SK-N-SH (cell line): ENCODE results near the gene CD74. TPM values are rescaled to one million over a fixed set of nuclear protein-coding genes. Genes with fewer than 3 reads are reported as not detected.

Experiments used
- CTCF ChIA-PET: fragments of 300-600, 350-600 bp; formaldehyde crosslinking; extraction: SDS; loops from one replicate; lab custom pipeline; 2021; lab: Yijun Ruan, JAX
- POLR2A ChIA-PET: fragments of 350-600 bp; sonication (Branson Sonifier 250); formaldehyde crosslinking; extraction: SDS; loops from one replicate; lab custom pipeline; 2020; ENCODE audit warnings: antibody characterized with exemption, inconsistent platforms; lab: Yijun Ruan, JAX
- DNase-seq: peaks from one replicate; pipeline ENCODE4 v3.0.0; 2012
- H2AFZ ChIP-seq: fragments of 200-600 bp; sonication (generic); 2 replicates; pipeline ENCODE4 v1.8.1; 2016; ENCODE audit warnings: antibody characterized with exemption, mild to moderate bottlenecking, low read depth
- H3F3A ChIP-seq: fragments of 200-600 bp; sonication (generic); replicated peaks from 2 replicates; pipeline ENCODE3; 2016; ENCODE audit warnings: antibody characterized with exemption, mild to moderate bottlenecking; ENCODE audit not compliant: insufficient read depth
- H3K27ac ChIP-seq, 2 experiments: fragments of 200-500 bp in 1 of 2; fragments of 200-600 bp in 1 of 2; sonication (Bioruptor generic) in 1 of 2; sonication (generic), shearing (Covaris generic) in 1 of 2; 2 replicates each; pipeline versions ENCODE4 v1.5.1 to v1.6.1; 2014 to 2016; ENCODE audit warnings: low read depth in 2 of 2, inconsistent platforms in 1 of 2, low read length in 1 of 2, mild to moderate bottlenecking in 1 of 2, mixed read lengths in 1 of 2
- H3K27me3 ChIP-seq: fragments of 200-600 bp; sonication (generic), shearing (Covaris generic); 2 replicates; pipeline ENCODE4 v1.6.1; 2016; ENCODE audit warnings: mixed run types; ENCODE audit not compliant: insufficient read depth
- H3K36me3 ChIP-seq, 2 experiments: fragments of 200-500 bp in 1 of 2; fragments of 200-600 bp in 1 of 2; sonication (Bioruptor generic) in 1 of 2; sonication (generic) in 1 of 2; replicated peaks in 1 of 2; 2 replicates each; pipeline versions ENCODE3 to v1.5.1; 2014 to 2016; ENCODE audit warnings: low read length in 1 of 2, mild to moderate bottlenecking in 1 of 2; ENCODE audit not compliant: insufficient read depth in 2 of 2, control insufficient read depth in 1 of 2
- H3K4me1 ChIP-seq, 2 experiments: fragments of 200-500 bp in 1 of 2; fragments of 200-600 bp in 1 of 2; sonication (Bioruptor generic) in 1 of 2; sonication (generic), shearing (Covaris generic) in 1 of 2; 2 replicates each; pipeline versions ENCODE4 v1.5.1 to v1.6.1; 2014 to 2016; ENCODE audit warnings: low read depth in 1 of 2, low read length in 1 of 2, mixed run types in 1 of 2; ENCODE audit not compliant: insufficient read depth in 2 of 2, control insufficient read depth in 1 of 2
- H3K4me2 ChIP-seq: fragments of 200-600 bp; sonication (generic), shearing (Covaris generic); 2 replicates; pipeline ENCODE4 v1.6.1; 2017; ENCODE audit warnings: mixed run types
- H3K4me3 ChIP-seq, 2 experiments: fragments of 200-500 bp in 1 of 2; fragments of 200-600 bp in 1 of 2; sonication (Bioruptor generic) in 1 of 2; sonication (generic), shearing (Covaris generic) in 1 of 2; 2 replicates each; pipeline versions ENCODE4 v1.5.1 to v1.8.1; 2014 to 2016; ENCODE audit warnings: low read depth in 2 of 2, inconsistent platforms in 1 of 2, low read length in 1 of 2, mild to moderate bottlenecking in 1 of 2, mixed read lengths in 1 of 2, moderate library complexity in 1 of 2
- H3K79me2 ChIP-seq: fragments of 200-600 bp; sonication (generic); 2 replicates; pipeline ENCODE4 v1.8.1; 2017; ENCODE audit warnings: mild to moderate bottlenecking; ENCODE audit not compliant: insufficient read depth
- H3K9ac ChIP-seq: fragments of 200-600 bp; sonication (generic); 2 replicates; pipeline ENCODE4 v1.6.1; 2017; ENCODE audit warnings: mixed run types
- H3K9me2 ChIP-seq: fragments of 200-600 bp; sonication (generic); 2 replicates; pipeline ENCODE4 v1.6.1; 2017; ENCODE audit warnings: mixed run types
- H3K9me3 ChIP-seq: fragments of 200-600 bp; sonication (generic); 2 replicates; pipeline ENCODE4 v1.6.1; 2017; ENCODE audit warnings: mixed run types, mild to moderate bottlenecking, moderate library complexity
- H4K20me1 ChIP-seq: fragments of 200-600 bp; sonication (generic); 2 replicates; pipeline ENCODE4 v1.6.1; 2017; ENCODE audit warnings: mild to moderate bottlenecking, mixed run types; ENCODE audit not compliant: insufficient read depth
- EP300 ChIP-seq, 2 experiments: IDR thresholded peaks; 2 replicates each; pipeline versions ENCODE4 v1.4.0 to v1.6.1; 2012; ENCODE audit warnings: borderline replicate concordance in 1 of 2, low read depth in 1 of 2, low read length in 1 of 2
- EZH2phosphoT487 ChIP-seq: fragments of 200-600 bp; sonication (generic); IDR thresholded peaks from 2 replicates; pipeline ENCODE4 v1.6.1; 2017; ENCODE audit warnings: low read depth, mixed run types, mild to moderate bottlenecking, antibody characterized with exemption, moderate library complexity, borderline replicate concordance
- FOXJ3 ChIP-seq: sonication (generic); formaldehyde crosslinking; IDR thresholded peaks from 2 replicates; pipeline ENCODE4 v1.5.1; 2020; ENCODE audit warnings: mild to moderate bottlenecking, missing genetic modification reagents
- FOXM1 ChIP-seq: IDR thresholded peaks from 2 replicates; pipeline ENCODE4 v1.4.0; 2012; ENCODE audit warnings: low read depth, mild to moderate bottlenecking
- GABPA ChIP-seq: IDR thresholded peaks from 2 replicates; pipeline ENCODE4 v1.4.0; 2012; ENCODE audit warnings: low read depth, mild to moderate bottlenecking
- GATA2 ChIP-seq: sonication (generic); formaldehyde crosslinking; IDR thresholded peaks from 2 replicates; pipeline ENCODE4 v1.5.0; 2020; ENCODE audit warnings: mild to moderate bottlenecking, missing genetic modification reagents
- JUND ChIP-seq: IDR thresholded peaks from 2 replicates; pipeline ENCODE4 v1.4.0; 2012
- NFIC ChIP-seq: IDR thresholded peaks from 2 replicates; pipeline ENCODE4 v1.4.0; 2012; ENCODE audit warnings: borderline replicate concordance
- NRF1 ChIP-seq: IDR thresholded peaks from 2 replicates; pipeline ENCODE4 v1.6.1; 2012; ENCODE audit warnings: low read depth, mild to moderate bottlenecking, low read length
- POLR2AphosphoS5 ChIP-seq: IDR thresholded peaks from 2 replicates; pipeline ENCODE4 v1.6.1; 2012; ENCODE audit warnings: low read depth, low read length
- RCOR1 ChIP-seq: fragments of 150-350 bp; IDR thresholded peaks from 2 replicates; pipeline ENCODE4 v1.6.1; 2017; ENCODE audit warnings: antibody characterized with exemption, low read length
- SMC3 ChIP-seq: IDR thresholded peaks from 2 replicates; pipeline ENCODE4 v1.6.1; 2012; ENCODE audit warnings: low read depth, low read length, improper control_type of control experiment
- TCF12 ChIP-seq: IDR thresholded peaks from 2 replicates; pipeline ENCODE4 v1.4.0; 2012
- YY1 ChIP-seq: IDR thresholded peaks from 2 replicates; pipeline ENCODE4 v1.4.0; 2012; ENCODE audit warnings: low read depth, mild to moderate bottlenecking
- WGBS: methylation state at CpG from one replicate; pipeline ENCODE4 v1.1.6; 2017; ENCODE audit warnings: low lambda C conversion rate; 5-methylcytosine and 5-hydroxymethylcytosine counted together
- polyA plus RNA-seq, 3 experiments: library from polyadenylated mRNA; depleted of rRNA; stranded (reverse); fragments of >200 nt; gene quantifications; 2 replicates each; pipeline ENCODE4 v1.2.3, GENCODE V29; 2012
- TF ChIP-seq, protein P1 (sequence below): fragments of 150-350 bp; IDR thresholded peaks from 2 replicates; pipeline ENCODE4 v1.6.1; 2016; ENCODE audit warnings: mild to moderate bottlenecking, low read depth, low read length
- TF ChIP-seq, protein P2 (sequence below): IDR thresholded peaks from 2 replicates; pipeline ENCODE4 v1.6.1; 2012; ENCODE audit warnings: mild to moderate bottlenecking, low read depth, low read length, moderate library complexity
- TF ChIP-seq, protein P3 (sequence below): IDR thresholded peaks from 2 replicates; pipeline ENCODE4; 2012
- TF ChIP-seq, protein P4 (sequence below): IDR thresholded peaks from 2 replicates; pipeline ENCODE4 v1.4.0; 2012; ENCODE audit warnings: low read depth
- TF ChIP-seq, protein P5 (sequence below): IDR thresholded peaks from 2 replicates; pipeline ENCODE4 v1.4.0; 2012; ENCODE audit warnings: low read depth, borderline replicate concordance
- TF ChIP-seq, protein P6 (sequence below): fragments of 150-350 bp; IDR thresholded peaks from 2 replicates; pipeline ENCODE4 v1.6.1; 2017; ENCODE audit warnings: antibody characterized with exemption, low read length, low read depth, borderline replicate concordance

CD74 gene
- polyA plus RNA-seq, 1 of the 3 experiments (the other 2 are of a cell fraction) = 0.26 TPM

DNA sequence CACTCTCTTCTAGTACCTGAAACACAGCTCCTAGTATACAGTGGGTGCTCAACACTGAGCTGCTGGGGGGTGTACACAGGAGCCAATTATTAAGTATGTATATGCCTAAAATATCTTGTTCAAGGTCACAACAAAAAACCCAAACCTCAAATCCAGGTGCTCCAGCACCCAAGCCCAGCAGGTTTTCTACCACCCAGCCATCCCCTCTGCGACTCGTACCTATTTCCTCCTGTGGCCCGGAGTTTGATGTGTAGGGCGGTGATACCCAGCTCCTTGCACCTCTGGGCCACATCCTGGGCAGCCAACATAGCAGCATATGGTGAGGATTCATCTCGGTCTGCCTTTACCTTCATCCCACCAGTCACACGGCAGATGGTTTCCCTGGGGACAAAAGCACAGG lies 33.9 kb upstream of the CD74 start:
- Histone ChIP-seq H3K9me3 (peaks cover 6% of the 10 kb centered on the region; the same call in 1 of the 2 replicates), H3K4me2 (0 out of 2 replicates have a peak overlapping the region, but pooled peaks have one; percentile 95)
- TF ChIP-seq, protein P1, sequence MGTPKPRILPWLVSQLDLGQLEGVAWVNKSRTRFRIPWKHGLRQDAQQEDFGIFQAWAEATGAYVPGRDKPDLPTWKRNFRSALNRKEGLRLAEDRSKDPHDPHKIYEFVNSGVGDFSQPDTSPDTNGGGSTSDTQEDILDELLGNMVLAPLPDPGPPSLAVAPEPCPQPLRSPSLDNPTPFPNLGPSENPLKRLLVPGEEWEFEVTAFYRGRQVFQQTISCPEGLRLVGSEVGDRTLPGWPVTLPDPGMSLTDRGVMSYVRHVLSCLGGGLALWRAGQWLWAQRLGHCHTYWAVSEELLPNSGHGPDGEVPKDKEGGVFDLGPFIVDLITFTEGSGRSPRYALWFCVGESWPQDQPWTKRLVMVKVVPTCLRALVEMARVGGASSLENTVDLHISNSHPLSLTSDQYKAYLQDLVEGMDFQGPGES = no peak
- TF ChIP-seq EZH2phosphoT487 (no peak), GABPA (no peak), NFIC (no peak), RCOR1 (no peak), EP300 (IDR thresholded peaks at IDR 0.05; ENCODE audit: borderline replicate concordance in 1 of 2, low read depth in 1 of 2, low read length in 1 of 2) (no peak), NRF1 (no peak), YY1 (no peak), JUND (no peak), FOXM1 (no peak), GATA2 (CRISPR knock-in tag) (no peak), TCF12 (no peak), POLR2AphosphoS5 (no peak), SMC3 (no peak), FOXJ3 (no peak)
- TF ChIP-seq, protein P2, sequence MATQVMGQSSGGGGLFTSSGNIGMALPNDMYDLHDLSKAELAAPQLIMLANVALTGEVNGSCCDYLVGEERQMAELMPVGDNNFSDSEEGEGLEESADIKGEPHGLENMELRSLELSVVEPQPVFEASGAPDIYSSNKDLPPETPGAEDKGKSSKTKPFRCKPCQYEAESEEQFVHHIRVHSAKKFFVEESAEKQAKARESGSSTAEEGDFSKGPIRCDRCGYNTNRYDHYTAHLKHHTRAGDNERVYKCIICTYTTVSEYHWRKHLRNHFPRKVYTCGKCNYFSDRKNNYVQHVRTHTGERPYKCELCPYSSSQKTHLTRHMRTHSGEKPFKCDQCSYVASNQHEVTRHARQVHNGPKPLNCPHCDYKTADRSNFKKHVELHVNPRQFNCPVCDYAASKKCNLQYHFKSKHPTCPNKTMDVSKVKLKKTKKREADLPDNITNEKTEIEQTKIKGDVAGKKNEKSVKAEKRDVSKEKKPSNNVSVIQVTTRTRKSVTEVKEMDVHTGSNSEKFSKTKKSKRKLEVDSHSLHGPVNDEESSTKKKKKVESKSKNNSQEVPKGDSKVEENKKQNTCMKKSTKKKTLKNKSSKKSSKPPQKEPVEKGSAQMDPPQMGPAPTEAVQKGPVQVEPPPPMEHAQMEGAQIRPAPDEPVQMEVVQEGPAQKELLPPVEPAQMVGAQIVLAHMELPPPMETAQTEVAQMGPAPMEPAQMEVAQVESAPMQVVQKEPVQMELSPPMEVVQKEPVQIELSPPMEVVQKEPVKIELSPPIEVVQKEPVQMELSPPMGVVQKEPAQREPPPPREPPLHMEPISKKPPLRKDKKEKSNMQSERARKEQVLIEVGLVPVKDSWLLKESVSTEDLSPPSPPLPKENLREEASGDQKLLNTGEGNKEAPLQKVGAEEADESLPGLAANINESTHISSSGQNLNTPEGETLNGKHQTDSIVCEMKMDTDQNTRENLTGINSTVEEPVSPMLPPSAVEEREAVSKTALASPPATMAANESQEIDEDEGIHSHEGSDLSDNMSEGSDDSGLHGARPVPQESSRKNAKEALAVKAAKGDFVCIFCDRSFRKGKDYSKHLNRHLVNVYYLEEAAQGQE = no peak
- TF ChIP-seq, protein P3, sequence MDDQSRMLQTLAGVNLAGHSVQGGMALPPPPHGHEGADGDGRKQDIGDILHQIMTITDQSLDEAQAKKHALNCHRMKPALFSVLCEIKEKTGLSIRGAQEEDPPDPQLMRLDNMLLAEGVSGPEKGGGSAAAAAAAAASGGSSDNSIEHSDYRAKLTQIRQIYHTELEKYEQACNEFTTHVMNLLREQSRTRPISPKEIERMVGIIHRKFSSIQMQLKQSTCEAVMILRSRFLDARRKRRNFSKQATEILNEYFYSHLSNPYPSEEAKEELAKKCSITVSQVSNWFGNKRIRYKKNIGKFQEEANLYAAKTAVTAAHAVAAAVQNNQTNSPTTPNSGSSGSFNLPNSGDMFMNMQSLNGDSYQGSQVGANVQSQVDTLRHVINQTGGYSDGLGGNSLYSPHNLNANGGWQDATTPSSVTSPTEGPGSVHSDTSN = no peak
- TF ChIP-seq, protein P4, sequence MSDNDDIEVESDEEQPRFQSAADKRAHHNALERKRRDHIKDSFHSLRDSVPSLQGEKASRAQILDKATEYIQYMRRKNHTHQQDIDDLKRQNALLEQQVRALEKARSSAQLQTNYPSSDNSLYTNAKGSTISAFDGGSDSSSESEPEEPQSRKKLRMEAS = no peak
- TF ChIP-seq, protein P5, sequence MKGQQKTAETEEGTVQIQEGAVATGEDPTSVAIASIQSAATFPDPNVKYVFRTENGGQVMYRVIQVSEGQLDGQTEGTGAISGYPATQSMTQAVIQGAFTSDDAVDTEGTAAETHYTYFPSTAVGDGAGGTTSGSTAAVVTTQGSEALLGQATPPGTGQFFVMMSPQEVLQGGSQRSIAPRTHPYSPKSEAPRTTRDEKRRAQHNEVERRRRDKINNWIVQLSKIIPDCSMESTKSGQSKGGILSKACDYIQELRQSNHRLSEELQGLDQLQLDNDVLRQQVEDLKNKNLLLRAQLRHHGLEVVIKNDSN = no peak
- TF ChIP-seq, protein P6, sequence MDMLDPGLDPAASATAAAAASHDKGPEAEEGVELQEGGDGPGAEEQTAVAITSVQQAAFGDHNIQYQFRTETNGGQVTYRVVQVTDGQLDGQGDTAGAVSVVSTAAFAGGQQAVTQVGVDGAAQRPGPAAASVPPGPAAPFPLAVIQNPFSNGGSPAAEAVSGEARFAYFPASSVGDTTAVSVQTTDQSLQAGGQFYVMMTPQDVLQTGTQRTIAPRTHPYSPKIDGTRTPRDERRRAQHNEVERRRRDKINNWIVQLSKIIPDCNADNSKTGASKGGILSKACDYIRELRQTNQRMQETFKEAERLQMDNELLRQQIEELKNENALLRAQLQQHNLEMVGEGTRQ = no peak
- TF ChIP-seq, all 33 proteins: peak for 0
- Histone ChIP-seq H3K9ac (no peak overlapping the region; the same call in 1 of the 2 replicates), H3K4me3 (0 out of 4 replicates have a peak overlapping the region, but pooled peaks of 1 of the 2 experiments have one; percentile 8), H3F3A (peaks cover 66% of the 10 kb centered on the region), H3K9me2 (no peaks in the 10 kb centered on the region), H3K4me1 (peaks cover 17 to 19% of the 10 kb centered on the region in 2 experiments; a peak in 3 of 4 replicates), H2AFZ (no peak overlapping the region), H3K79me2 (peaks cover 45% of the 10 kb centered on the region), H4K20me1 (peaks cover 70% of the 10 kb centered on the region), H3K36me3 (peaks cover 51 to 54% of the 10 kb centered on the region in 2 experiments), H3K27ac (peak overlapping the region; percentile 6 to 26; a peak in 2 of 4 replicates), H3K27me3 (no peaks in the 10 kb centered on the region)
- ChIA-PET POLR2A (no interaction called here), CTCF (interaction anchor here (1.3 to 1.6 kb wide), 2 partner anchors 9 to 11 kb away, joined by 3 to 5 read pairs; no protein-coding TSS in a partner anchor)
- WGBS = 76% methylated on average over 5 of the region's 6 CpGs
- DNase-seq = no peak
